Hepatocyte (in vitro differentiated cells): ENCODE results near the gene SERPINA3.

Source experiments
- CTCF ChIP-seq: fragments of 200-600 bp; sonication (generic); IDR thresholded peaks from 2 replicates; pipeline ENCODE4 v1.5.1; 2016; ENCODE audit warnings: antibody characterized with exemption, mild to moderate bottlenecking; ENCODE audit not compliant: poor library complexity
- EZH2 ChIP-seq: fragments of 200-600 bp; sonication (generic); IDR thresholded peaks from 2 replicates; pipeline ENCODE4 v1.6.1; 2016; ENCODE audit warnings: antibody characterized with exemption, mild to moderate bottlenecking, borderline replicate concordance
- EZH2phosphoT487 ChIP-seq: fragments of 200-600 bp; sonication (generic); IDR thresholded peaks from one replicate; pipeline ENCODE4 v1.6.1; 2018; ENCODE audit warnings: antibody characterized with exemption, mild to moderate bottlenecking, low read depth, moderate library complexity; ENCODE audit not compliant: unreplicated experiment, severe bottlenecking

- TF ChIP-seq CTCF (no peak), EZH2 (no peak), EZH2phosphoT487 (no peak)
Observed at GRCh38 chr14:94665544-94665943, 53.4 kb downstream of the SERPINA3 start.
